ENCODE data around the gene SBF2.
"Not testable (repeated sequence)": the region's sequence is repeated elsewhere in the genome, so short reads cannot be mapped to it uniquely, and the experiment has no call there.

SBF2 gene

GRCh38 chr11:9973921-9974320, 320.1 kb downstream of the SBF2 start:
- in situ Hi-C loops (cut with MboI; ENCODE audit: low sequenced_read_pairs): no loop called here

- in situ Hi-C loops (cut with MboI; ENCODE audit: low sequenced_read_pairs): no loop called here
These were observed 321.0 kb downstream of the SBF2 start for GRCh38 chr11:9972989-9973388.

GRCh38 chr11:9971894-9972293, 322.1 kb downstream of the SBF2 start:
- in situ Hi-C loops (cut with MboI; ENCODE audit: low sequenced_read_pairs): no loop called here

- in situ Hi-C loops (cut with MboI; ENCODE audit: low sequenced_read_pairs): no loop called here
These were observed 325.0 kb downstream of the SBF2 start for GRCh38 chr11:9969068-9969467.

- in situ Hi-C loops (cut with MboI; ENCODE audit: low sequenced_read_pairs): no loop called here
These were observed 331.3 kb downstream of the SBF2 start for GRCh38 chr11:9962722-9963121.

- in situ Hi-C loops (cut with MboI; ENCODE audit: low sequenced_read_pairs): no loop called here
These were observed 336.9 kb downstream of the SBF2 start for GRCh38 chr11:9957072-9957471.

- in situ Hi-C loops (cut with MboI; ENCODE audit: low sequenced_read_pairs): no loop called here
These were observed 337.5 kb downstream of the SBF2 start for GRCh38 chr11:9956483-9956882.

GRCh38 chr11:9955391-9955790, 338.6 kb downstream of the SBF2 start:
- in situ Hi-C loops (cut with MboI; ENCODE audit: low sequenced_read_pairs): no loop called here

GRCh38 chr11:9953994-9954626, 339.9 kb downstream of the SBF2 start:
- in situ Hi-C loops (cut with MboI; ENCODE audit: low sequenced_read_pairs): no loop called here

- in situ Hi-C loops (cut with MboI; ENCODE audit: low sequenced_read_pairs): no loop called here
These were observed 341.4 kb downstream of the SBF2 start for GRCh38 chr11:9952511-9953196.

- in situ Hi-C loops (cut with MboI; ENCODE audit: low sequenced_read_pairs): no loop called here
These were observed 342.2 kb downstream of the SBF2 start for GRCh38 chr11:9951807-9952206.

GRCh38 chr11:9950462-9950861, 343.6 kb downstream of the SBF2 start:
- in situ Hi-C loops (cut with MboI; ENCODE audit: low sequenced_read_pairs): no loop called here

GRCh38 chr11:9947231-9947864, 346.7 kb downstream of the SBF2 start:
- in situ Hi-C loops (cut with MboI; ENCODE audit: low sequenced_read_pairs): no loop called here

GRCh38 chr11:9945680-9946079, 348.3 kb downstream of the SBF2 start:
- in situ Hi-C loops (cut with MboI; ENCODE audit: low sequenced_read_pairs): not testable (repeated sequence)

GRCh38 chr11:9943386-9944110, 350.5 kb downstream of the SBF2 start:
- in situ Hi-C loops (cut with MboI; ENCODE audit: low sequenced_read_pairs): no loop called here

- in situ Hi-C loops (cut with MboI; ENCODE audit: low sequenced_read_pairs): no loop called here
These were observed 352.0 kb downstream of the SBF2 start for GRCh38 chr11:9941991-9942390.

- in situ Hi-C loops (cut with MboI; ENCODE audit: low sequenced_read_pairs): not testable (repeated sequence)
These were observed 354.9 kb downstream of the SBF2 start for GRCh38 chr11:9939150-9939549.

GRCh38 chr11:9936754-9937153, 357.3 kb downstream of the SBF2 start:
- in situ Hi-C loops (cut with MboI; ENCODE audit: low sequenced_read_pairs): no loop called here

- in situ Hi-C loops (cut with MboI; ENCODE audit: low sequenced_read_pairs): not testable (repeated sequence)
These were observed 361.2 kb downstream of the SBF2 start for GRCh38 chr11:9932843-9933242.

GRCh38 chr11:9930562-9931331, 363.3 kb downstream of the SBF2 start:
- in situ Hi-C loops (cut with MboI; ENCODE audit: low sequenced_read_pairs): not testable (repeated sequence)

GRCh38 chr11:9927670-9928069, 366.3 kb downstream of the SBF2 start:
- in situ Hi-C loops (cut with MboI; ENCODE audit: low sequenced_read_pairs): no loop called here
